Medulla oblongata (tissue), 1 donor: ENCODE measurements around the gene SPCS1.
"Not testable (repeated sequence)": the region's sequence is repeated elsewhere in the genome, so short reads cannot be mapped to it uniquely, and the experiment has no call there.

Experiments
- DNase-seq: peaks from one replicate; pipeline ENCODE4 v3.0.0-alpha.2; 2015; ENCODE audit errors: extremely low spot score

Gene SPCS1

DNA sequence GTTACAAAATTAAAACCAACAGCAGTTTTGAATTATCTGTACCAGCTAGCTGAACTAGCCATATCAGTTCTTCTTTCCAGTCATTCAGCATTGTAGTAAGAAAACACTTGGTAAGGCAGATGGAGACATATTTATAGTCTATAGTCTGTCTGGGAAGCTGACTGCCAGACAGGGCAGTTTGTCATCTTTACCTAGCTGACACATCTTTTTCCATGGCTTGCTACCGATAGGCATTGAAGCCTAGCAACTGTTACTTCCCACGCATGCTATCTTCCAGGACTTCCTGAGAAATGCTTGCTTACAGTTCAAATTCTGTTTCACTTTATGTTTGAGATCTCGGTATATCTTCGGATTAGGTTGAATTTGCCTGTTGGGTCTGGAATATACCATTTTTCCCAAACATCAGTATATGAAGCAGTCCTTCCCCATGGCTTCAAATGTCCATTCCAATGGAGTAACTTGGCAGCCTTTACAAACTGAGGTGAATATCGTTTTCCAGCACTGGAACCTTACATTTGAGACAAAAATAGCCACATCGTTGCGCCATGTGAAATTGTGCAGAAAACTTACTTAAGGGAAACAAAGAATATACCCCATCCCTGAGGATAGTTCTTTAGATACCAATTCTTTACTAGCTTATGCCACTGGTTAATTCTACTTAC is 11.2 kb upstream of the SPCS1 start:
- no peak for DNase-seq

DNA sequence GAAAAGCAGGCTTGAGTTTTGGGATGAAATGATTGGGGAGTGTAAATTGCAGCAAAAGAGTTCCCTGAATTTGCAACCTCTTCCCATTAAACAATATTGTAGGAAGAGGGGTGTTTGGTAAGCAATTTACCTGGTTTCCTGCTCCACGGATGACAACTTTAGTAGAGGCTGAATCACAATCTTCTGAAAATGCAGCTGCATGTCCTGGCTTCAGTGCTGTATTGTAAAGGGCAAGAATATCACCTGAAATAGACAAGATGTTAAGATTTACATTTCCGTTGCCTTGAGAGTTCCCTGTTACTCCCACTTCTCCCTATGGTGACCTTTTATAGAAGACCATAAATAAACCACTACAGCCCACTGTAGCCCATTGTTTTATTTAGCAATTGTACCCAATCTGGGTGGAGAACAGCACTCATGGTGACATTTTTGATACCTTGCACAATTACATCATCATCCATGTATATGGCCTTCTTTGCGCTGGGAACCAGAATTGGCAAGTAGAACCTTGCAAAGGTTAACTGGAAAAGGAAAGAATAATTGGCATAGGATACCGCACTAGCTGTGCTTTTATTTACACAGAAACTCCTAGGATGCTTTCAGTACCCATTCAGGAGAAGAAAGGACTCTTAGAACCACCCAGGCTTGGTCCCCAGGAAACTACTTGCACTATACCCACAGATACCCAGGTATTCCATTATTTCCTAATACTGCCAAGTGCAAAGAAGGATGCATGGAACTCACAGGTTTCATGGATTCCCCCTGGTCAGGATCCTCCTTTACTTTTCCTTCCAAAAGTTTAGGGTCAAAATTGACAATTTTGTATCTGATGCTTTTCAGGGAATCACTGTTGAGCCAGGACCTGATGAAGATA is 9.9 kb upstream of the SPCS1 start:
- DNase-seq, result no peak

DNA sequence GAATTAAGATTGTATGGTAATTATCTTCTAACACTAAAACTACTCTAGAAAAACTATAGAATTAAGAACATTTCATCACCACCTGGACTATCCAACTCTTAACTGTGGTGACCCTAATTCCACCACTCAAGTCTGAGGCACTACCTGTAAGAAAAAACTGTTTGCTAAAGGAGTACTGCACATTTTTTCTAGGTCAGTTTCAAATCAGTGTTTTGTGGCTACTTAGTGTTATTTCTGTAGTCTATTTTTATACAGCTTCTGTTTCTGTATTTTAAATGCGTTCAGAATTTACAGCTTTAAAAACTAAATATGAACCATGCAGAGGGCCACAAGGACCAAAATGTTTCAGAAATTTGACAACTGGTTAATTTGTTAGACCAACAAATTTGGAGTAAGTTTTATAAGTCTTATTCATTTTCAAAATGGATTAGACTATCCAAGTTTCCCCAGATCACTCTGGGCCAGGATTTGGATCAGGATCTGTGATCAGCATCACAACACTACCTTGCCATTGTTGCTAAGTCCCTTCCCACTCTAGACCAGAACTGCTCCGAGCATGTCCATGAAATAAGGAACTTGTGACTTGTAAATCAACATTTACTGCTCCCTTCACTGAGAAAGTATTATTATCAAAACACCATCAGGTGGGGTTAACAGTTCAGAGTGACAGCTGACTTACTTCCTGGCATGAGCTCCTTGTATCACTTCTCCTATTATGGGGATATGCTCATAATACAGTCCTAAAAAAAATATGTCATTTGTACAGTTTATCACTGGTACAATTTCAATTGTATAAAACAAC is 8.9 kb upstream of the SPCS1 start:
- no peak for DNase-seq

DNA sequence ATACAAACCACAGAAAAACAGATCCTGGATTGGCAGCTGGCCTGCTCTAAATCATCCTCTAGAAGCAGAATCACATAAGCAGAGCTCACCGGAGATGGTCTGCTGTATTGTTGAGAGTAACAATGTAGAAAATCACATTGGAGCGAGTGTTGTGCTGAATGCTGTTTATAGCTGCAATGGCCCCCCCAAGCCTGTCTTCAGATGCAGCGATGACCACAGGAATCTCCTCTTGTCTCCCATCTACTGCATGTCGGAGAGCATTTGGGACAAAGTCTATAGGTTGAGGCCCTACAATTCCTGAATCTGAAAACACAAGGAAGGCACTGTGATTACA is 8.3 kb upstream of the SPCS1 start:
- DNase-seq, result no peak

DNA sequence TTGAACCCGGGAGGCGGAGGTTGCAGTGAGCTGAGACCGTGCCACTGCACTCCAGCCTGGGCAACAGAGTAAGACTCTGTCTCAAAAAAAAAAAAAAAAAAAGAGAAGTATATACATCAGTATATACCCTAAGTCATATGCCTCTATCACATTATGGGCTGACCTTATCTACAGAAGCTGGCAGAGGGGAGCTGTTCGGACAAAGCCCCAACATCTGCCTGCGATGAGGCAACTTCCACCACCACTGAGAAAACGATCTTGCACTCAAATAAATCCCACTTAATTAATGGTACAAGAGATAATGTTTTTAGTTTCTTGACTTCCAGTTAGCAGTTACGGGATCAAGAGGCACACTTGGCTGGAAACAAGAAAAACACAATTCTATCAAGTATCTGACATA is 2.6 kb upstream of the SPCS1 start:
- DNase-seq, result no peak

DNA sequence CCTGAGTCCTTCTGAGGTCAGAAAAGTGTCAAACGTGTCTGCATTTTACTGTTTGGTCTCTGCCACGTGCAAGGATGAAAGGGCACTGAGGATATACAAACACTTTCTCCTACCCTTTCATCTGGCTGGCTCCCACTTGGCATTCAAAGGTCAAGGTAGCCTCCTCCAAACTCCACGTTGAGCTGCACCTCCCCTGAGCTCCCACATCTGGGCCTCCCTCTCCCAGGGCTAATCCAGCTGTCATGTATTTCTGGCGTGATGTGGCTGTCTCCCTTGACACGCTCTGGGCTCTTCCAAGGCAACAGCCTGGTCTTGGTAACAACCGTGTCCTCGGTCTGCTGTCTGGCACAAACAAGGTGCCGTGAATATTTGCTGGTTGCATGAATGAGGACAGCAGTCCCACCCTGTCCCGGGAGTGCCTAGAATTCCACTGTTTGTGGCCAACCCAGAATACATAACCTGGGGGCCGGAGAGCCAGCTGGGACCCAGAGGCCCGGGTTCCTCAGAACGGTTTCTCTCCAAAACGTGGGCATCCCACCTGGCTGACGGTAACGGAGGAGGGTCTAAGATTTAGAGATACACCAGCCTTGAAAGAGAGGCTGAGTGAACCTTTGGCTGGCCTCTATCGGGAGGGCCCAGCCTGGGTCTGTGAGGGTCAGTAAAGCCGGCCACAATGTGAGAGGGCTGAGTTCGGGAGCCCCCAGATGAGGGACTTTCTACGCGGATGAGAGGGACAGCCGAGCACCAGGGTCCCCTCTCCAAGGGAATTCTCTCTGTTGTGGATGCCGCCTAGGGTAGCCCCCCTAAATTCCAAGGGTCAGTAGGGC is 1.1 kb upstream of the SPCS1 start:
- no peak for DNase-seq

DNA sequence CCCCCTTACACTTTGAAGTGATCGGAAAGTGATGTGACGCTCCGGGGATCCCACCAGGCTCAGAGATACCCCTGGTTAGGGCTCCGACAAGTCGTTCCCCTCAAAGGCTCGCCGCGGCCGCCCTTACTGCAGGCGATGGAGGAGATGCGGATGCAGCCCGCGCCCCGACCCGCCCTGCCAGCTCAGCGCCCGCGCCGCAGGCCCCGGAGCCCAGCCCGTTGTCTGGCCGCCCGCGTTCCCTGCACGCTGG is 543 bp upstream of the SPCS1 start:
- DNase-seq, result no peak

DNA sequence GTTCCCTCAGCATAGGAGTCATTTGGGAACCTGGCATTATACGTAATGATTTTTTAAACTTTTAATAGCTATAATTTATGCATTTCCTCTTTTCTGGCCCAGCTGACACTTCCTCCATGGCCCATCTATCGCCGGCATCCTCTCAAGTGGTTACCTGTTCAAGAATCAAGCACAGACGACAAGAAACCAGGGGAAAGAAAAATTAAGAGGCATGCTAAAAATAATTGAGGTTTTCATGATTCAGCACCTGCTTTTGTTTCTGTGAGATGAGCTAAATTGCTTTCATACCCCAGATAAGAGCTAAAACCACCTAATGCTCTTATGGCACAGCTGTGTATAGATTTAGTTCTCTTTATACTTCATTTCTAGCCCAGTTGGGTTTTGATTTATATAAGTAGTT is 1.7 kb downstream of the SPCS1 start:
- no peak for DNase-seq

DNA sequence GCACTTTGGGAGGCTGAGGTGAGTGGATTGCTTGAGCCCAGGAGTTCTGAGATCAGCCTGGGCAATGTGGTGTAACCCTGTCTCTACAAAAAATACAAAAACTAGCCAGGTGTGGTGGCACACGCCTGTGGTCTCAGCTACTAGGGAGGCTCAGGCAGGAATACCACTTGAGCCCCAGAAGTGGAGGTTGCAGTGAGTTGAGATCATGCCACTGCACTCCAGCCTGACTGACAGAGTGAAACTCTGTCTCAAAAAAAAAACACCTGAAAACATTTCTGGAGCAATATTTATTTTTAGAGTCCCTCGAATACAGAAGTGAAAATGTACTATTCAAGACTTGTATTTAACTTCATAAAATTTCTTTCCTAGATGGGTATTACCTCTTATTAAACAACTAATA is 4.6 kb downstream of the SPCS1 start:
- DNase-seq, result no peak

DNA sequence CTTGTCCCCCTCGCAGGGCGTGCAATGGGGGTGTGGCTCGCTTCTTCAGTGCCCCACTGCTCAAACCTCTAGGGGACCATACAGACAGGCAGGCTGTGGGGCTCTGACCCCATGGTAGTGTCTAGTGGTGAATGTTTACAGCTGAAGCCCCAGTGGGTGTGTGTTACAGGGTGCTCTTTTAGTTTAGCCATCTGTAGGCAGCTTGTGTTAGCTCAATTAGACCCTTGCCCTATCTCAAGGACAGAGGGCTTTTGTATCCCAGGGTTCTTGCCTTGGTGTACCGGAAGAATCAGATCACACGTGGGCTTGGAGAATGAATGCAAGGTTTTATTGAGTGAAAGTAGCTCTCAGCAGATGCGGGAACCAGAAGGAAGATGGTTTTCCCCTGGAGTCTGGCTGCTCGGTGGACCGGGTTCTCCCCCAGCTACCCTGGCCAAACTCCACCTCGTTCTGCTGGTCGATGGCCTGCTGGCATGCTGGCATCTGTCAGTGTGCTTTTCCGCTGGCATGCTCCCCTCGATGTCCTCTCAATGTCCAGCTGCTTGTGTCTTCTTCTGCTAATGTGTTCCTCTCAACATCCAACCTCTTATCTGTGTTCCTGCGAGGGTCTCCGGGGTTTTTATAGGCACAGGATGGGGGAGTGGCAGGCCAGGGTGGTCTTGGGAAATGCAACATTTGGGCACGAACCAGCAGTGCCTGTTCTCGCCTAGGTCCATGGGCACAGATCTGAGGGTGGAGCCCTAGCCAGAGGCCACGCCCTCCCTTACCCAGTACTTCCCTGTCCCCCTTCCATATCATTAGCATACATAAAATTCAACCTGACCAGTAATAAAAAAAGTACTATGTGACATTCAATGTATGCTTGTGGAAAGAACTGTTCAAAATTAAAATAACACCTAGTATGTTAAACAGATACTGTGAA is 6.6 kb downstream of the SPCS1 start:
- no peak for DNase-seq

DNA sequence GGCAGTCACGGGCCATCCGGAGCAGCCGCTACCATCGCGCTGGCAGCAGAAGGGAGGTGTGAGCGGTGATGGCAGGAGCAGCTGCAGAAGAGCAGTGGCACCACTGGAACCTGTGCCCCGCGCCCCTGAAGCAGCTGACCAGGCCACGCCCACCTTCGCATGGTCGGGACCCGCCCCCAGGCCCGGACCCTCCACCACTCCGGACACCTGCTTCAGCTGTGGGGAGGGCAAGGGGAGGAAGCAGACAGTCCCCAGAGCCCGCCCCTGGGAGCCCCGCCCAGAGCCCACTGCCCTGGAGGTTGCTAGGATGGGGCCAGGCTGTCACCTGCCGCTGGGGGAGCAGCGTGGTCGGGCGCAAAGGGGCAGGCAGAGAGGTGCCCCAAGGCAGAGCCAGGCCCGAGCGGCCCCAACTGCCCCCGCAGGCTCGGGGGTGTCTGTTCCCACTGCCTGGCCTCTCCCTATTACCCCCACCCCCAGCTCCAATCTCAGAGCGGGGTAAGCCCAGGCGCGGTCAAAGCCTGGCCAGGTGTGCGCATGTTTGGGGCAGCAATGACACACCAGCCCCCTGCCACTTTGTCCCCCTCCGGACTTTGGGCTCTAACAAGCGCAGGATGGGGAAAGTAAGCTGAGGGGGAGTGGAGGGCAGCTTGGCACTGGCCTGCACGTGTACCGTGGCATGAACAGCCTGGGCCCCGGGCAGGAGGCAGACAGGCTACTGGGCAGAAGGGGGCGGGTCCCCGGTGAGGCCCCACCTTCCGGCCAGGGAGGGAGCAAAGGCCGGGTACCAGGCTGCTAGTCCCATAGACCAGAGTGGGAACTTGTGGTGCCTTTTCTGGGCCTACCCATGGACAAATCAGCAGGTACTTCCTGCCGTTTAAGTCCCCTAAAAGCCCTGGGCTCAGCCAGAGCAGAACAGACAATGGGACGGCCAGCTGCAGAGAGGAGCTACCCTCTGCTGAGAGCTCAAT is 8.7 kb downstream of the SPCS1 start:
- DNase-seq, result no peak

DNA sequence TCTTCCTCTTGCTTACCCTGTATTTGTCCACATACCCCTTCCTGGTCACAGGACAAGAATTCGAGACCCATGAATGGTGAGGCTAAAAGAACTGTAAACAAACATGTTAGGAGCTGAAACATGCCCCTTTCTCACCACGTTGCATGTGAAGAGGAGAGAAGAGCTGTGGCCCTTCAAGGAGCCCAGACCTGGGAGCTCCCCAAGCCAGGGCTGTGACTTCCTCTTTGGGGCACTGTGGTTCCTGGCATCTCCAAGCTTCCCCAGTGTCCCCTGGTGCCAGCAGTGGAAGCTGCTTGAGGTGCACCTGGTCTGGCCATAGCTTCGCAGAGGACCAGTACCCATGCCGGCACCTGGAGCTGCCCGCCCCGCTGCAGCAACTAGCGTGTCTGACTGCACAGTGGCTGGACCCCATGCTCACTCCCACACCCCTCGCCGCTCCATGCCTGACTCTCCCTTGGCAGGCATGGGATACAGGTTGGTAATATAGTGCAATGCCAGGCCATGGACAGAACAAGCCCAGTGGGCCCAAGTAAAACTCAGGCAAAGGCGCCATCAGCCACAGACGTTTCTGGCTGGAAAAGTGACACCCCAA is 9.9 kb downstream of the SPCS1 start:
- no peak for DNase-seq

DNA sequence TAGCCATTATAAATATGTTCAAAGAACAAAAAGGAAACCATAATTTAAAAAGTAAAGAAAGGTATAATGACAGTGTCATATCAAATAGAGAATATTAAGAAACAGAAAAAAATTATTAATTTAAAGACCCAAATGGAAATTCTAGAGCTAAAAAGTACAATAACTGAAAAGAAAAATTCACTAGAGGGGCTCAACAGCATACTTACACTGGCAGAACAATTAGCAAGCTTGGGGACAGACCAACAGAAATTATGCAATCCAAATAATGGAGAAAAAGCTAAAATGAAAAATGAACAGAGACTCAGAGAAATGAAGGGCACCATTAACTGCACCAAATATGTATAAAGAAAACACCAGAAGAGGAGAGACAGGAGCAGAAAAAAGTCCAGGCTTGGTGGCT is 13.7 kb downstream of the SPCS1 start:
- DNase-seq, result no peak

DNA sequence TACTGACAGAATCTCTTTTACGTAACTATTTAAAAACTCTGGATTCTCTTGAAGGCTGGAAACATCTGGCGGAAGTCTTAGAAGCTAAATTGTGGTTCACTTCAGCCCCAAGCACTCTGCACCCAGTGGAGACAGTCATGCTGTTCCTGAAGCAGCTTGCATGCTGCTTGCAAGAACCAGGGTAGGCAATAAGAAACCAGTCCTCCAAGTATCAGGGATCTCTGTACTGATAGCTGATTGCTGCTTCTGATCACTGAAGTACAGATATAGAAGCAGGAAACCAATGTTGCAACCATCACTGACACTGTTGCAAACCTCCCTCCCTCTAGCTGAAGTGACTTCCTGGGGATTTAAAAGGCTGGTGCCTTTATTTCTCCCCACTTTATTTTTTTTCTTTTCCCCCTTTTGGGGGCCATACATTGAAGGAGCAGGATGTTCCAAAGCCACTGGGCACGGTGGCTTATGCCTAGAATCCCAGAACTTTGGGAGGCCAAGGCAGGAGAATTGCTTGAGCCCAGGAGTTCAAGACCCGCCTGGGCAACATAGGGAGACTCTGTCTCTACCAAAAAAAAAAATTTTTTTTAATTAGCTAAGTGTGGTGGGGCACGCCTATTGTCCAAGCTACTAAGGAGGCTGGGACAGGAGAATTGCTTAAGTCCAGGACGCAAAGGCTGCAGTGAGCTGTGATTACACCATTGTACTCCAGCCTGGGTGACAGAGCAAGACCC is 15.3 kb downstream of the SPCS1 start:
- peak; percentile 75 for DNase-seq

DNA sequence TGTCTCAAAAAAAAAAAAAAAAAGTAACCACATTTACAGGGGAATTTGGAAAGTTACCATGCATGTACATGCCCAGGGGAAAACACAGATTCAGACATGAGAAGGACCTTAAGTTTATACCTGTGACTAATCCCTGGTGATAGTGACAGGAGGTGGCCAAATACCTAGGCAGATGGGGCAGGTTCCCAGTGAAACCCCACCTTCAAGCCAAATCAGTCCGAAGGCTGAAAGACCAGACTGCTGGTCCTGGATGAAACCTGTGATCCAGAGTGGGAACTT is 15.8 kb downstream of the SPCS1 start:
- DNase-seq, result no peak

DNA sequence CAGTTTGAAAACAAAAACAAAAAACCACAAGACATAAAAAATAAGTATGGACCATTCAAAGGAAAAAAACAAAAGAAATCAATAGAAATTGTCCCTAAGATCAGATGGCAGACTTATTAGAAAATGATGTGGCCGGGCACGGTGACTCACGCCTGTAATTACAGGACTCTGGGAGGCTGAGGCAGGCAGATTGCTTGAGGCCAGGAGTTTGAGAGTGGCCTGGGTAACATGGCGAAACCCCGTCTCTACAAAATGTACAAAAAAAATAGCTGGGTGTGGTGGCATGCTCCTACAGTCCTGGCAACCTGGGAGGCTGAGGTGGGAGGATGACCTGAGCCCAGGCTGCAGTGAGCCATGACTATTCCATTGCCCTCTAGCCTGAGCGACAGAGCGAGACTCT is 16.6 kb downstream of the SPCS1 start:
- DNase-seq, result no peak

DNA sequence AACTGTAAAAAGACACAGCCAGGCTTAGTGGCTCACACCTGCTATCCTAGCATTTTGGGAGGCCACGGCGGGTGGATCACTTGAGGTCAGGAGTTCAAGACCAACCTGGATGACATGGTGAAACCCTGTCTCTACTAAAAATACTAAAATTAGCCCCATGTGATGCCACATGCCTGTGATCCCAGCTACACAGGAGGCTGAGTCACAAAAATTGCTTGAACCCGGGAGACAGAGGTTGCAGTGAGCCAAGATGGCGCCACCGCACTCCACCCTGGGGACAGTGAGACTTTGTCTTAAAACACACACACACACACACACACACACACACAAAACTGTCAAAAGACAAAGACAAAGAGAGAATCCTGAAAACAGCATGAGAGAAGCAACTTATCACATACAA is 18.0 kb downstream of the SPCS1 start:
- DNase-seq, result no peak

DNA sequence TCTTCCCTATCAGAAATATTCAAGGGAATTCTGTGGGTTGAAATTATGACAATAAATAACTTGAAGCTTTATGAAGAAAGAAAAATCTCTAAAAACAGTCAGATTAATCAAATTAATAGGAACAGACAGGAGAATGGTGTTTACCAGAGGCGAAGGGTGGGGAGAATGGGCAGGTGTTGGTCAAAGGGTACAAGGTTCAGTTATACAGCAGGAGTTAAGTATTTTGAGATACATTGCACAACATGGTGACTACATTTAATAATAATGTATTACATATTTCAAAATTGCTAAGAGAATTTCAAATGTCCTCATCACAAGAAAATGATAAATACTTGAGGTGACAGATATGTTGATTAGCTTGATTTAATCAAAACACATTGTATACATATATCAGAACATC is 18.6 kb downstream of the SPCS1 start:
- DNase-seq, result no peak

DNA sequence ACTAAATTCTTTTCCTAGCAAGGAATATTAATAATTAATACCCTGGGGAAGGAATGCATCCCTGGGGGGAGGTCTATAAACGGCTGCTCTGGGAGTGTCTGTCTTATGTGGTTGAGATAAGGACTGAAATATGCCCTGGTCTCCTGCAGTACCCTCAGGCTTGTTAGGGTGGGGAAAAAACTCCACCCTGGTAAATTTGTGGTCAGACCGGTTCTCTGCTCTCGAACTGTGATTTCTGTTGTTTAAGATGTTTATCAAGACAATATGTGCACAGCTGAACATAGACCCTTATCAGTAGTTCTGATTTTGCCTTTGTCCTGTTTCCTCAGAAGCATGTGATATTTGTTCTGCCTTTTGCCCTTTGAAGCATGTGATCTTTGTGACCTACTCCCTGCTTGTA is 22.8 kb downstream of the SPCS1 start:
- DNase-seq, result not testable (repeated sequence)
